GM18526 (cell line): ENCODE data around the gene TTC33.

Source experiments
- POLR2A ChIP-seq: IDR thresholded peaks from 3 replicates; pipeline ENCODE4 v1.6.1; 2011; ENCODE audit not compliant: insufficient read length; ENCODE audit errors: extremely low read depth

TTC33 gene

GRCh38 chr5:40685976-40686486 is 69.7 kb downstream of the TTC33 start:
- TF ChIP-seq POLR2A = no peak

DNA sequence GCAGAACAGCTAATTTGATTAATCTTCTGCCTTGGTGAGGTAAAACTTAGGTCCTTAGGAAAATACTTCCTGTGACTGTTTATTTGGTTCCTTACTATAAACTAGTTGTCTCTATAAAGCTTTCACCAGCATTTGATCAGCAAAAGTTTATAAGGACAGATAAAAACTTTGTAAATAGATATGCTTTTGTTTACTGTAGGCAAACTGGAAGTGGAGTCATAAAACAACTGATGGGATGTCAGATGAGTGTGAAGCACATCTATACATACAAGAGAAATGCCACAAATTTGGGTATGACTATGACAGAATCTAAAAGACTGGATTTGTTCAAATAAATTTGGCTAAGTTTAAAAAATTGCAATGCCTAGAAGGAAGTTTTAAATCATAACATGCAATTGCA is 70.6 kb downstream of the TTC33 start:
- no peak for TF ChIP-seq POLR2A

DNA sequence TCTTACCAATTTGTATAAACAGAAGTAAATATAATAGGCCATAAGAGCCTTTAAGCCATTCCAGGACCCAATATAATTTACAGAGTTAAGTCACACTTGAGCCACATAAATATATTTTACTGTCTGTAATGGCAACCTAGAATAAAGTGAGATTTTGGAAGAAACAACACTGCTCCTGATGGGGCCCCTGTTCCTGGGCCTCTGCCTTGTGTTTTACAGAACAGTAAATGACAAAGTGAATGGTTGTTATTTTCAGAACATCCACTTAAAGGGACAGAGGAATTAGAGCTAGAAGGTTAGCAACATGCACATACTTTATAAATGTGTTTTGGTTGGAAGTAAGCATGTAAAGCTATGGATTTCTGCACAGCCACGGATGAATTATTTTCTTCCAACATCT is 72.5 kb downstream of the TTC33 start:
- TF ChIP-seq POLR2A = no peak

DNA sequence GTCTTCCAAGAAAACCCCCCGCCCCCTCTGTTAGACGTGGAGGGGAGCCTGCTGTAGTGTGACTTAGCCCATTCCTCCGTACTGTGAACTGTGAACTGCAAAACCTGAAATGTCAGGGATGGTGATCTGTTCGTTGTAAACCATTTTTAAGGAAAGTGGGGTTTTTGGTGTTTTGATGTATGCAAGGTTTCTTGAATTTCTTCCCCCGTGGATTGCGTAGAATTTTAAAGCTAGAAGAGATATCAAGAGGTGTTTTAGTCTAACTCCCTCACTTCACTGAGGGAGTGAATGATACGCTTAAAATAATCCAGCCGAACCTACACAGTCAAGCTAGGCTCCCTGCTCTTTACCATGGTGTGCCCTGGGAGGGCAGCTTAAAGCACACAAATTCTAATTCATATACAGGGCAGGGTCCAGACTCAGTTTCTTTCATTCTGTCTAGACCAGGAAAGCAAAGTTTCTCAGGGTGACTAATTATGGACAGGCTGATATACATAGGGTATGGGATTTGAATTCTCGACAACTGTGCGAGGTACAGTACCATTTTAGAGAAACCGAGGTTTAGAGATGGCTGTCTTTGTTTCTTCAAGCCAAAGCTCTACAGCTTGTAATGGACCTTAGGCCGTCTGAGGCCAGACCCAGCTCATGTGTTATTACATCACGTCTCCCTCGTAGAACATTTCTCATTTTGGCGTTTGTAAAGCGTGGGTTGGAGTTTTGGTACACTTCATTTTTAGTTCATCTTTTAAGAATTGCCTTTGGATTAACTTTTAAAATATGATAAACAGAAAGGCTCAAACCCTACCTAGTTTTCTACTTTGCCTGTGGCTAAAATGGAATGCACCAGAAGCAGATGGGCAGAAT is 73.4 kb downstream of the TTC33 start:
- TF ChIP-seq POLR2A = no peak

DNA sequence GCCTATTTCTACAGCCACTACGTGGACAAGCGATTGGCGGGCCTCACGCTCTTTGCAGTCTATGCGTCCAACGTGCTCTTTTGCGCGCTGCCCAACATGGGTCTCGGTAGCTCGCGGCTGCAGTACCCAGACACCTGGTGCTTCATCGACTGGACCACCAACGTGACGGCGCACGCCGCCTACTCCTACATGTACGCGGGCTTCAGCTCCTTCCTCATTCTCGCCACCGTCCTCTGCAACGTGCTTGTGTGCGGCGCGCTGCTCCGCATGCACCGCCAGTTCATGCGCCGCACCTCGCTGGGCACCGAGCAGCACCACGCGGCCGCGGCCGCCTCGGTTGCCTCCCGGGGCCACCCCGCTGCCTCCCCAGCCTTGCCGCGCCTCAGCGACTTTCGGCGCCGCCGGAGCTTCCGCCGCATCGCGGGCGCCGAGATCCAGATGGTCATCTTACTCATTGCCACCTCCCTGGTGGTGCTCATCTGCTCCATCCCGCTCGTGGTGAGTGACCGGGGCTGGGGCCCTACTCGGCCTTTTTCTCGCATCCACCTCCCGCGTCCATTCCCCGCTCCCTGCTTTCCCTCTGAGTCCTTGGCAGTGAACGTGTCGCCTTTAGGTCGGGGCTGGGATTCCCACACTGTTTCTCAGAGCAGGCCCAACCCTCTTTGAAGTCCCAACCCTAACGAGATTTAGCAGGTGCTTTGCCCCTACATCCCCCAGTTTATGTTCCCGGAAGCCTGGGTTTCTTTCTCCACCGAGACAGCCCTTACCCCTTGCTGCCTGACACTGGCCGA is 74.2 kb downstream of the TTC33 start:
- no peak for TF ChIP-seq POLR2A

DNA sequence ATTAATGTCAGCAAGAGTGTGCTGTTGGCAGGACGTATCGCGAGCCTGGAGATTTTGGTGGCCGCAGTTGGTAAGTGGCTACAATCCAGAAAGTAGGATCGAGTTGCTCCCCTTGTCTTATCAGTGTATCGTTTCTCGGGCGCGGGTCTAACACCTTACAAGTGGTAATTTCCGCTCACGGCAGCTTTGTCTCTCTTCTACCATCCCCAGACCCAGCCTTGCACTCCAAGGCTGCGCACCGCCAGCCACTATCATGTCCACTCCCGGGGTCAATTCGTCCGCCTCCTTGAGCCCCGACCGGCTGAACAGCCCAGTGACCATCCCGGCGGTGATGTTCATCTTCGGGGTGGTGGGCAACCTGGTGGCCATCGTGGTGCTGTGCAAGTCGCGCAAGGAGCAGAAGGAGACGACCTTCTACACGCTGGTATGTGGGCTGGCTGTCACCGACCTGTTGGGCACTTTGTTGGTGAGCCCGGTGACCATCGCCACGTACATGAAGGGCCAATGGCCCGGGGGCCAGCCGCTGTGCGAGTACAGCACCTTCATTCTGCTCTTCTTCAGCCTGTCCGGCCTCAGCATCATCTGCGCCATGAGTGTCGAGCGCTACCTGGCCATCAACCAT is 74.9 kb downstream of the TTC33 start:
- no peak for TF ChIP-seq POLR2A

GRCh38 chr5:40679913-40680681 is 75.7 kb downstream of the TTC33 start, which contains the start of gene PTGER4:
Gene PTGER4 (plus strand): TSS chr5:40679915. CDS start chr5:40680994, 1,079 bp downstream.
- TF ChIP-seq POLR2A = no peak

- TF ChIP-seq POLR2A = no peak
Measured at GRCh38 chr5:40679148-40679912, 76.4 kb downstream of the TTC33 start.

DNA sequence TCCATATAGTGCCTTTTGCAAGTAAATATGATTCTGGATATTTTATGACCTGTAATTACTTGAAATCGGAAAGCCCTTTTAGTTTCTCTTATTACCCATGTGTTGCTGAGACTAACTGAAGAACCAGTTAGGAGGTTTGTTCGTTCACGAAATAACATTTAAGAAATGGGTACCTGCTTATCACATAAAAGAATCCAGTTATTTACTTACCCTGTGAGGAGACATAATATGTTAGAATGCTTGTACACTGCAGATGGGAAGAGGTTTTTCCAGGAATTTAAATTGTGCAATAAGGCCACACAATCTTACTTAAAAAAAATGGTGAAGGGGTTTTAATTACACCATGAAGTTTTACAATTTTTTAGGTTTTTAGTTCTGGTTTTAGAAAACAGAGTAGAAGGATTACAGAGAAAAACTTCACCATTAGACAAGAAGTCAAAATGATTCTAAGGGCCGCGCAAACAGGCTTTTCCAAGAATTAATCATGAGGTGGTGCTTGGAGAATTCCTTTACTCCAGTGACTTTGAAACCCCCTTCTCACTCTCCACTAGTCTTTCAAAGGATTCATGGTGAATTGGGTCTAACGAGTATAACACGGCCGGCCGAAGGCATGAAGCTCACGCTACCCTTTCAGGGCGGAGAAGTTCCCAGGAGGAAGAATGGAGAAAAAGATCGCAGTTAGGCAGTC is 77.2 kb downstream of the TTC33 start:
- no peak for TF ChIP-seq POLR2A

GRCh38 chr5:40678026-40678425 is 77.7 kb downstream of the TTC33 start:
- no peak for TF ChIP-seq POLR2A

DNA sequence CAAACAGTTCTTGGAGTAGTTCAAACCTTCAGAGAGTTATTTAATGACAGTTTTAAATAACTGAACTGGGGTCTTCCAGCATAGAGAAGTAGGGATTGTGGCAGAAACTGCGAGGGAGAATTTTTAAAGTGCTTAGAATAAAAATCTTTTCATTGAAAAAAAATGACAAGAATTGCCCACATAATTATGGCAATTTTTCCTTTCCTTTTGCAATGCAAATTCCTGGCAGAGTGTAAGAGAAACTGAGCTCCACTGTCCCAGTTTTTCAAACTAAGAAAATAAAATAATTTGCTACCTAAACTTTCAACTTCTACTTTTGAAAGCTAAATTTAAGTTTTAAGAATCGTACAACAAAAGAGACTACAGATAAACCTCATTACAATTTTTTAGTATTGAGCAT is 78.3 kb downstream of the TTC33 start:
- TF ChIP-seq POLR2A = no peak

- TF ChIP-seq POLR2A = no peak
Measured at GRCh38 chr5:40676613-40677343, 79.0 kb downstream of the TTC33 start.
